Trophoblast cell (in vitro differentiated cells and primary cell): Measurements from ENCODE around the gene P4HA2.
A peak's percentile ranks its signal among the peaks of the same experiment; 100 is the strongest.

ENCODE experiments used
- DNase-seq, 2 donors: peaks; one replicate each; pipeline ENCODE4 v3.0.0-alpha.2; 2016
- H2AFZ ChIP-seq: 2 replicates; pipeline ENCODE4 v1.6.1; 2013; ENCODE audit warnings: low read length, moderate library complexity, mild to moderate bottlenecking; ENCODE audit not compliant: insufficient read depth, poor library complexity
- H2AK5ac ChIP-seq: 2 replicates; pipeline ENCODE4 v1.6.1; 2013; ENCODE audit warnings: mild to moderate bottlenecking, low read length
- H2BK120ac ChIP-seq: 2 replicates; pipeline ENCODE4 v1.6.1; 2013; ENCODE audit warnings: low read length, mild to moderate bottlenecking, moderate library complexity; ENCODE audit not compliant: insufficient read depth, poor library complexity
- H2BK12ac ChIP-seq: 2 replicates; pipeline ENCODE4 v1.6.1; 2013; ENCODE audit warnings: mild to moderate bottlenecking, low read length, moderate library complexity
- H2BK5ac ChIP-seq: 2 replicates; pipeline ENCODE4 v1.6.1; 2013; ENCODE audit warnings: low read length, low read depth, moderate library complexity, mild to moderate bottlenecking; ENCODE audit not compliant: poor library complexity
- H3K14ac ChIP-seq: 2 replicates; pipeline ENCODE4 v1.6.1; 2013; ENCODE audit warnings: mild to moderate bottlenecking, low read length
- H3K18ac ChIP-seq: 2 replicates; pipeline ENCODE4 v1.6.1; 2013; ENCODE audit warnings: mild to moderate bottlenecking, low read length
- H3K23ac ChIP-seq: 2 replicates; pipeline ENCODE4 v1.6.1; 2013; ENCODE audit warnings: low read length
- H3K27ac ChIP-seq: 2 replicates; pipeline ENCODE4 v1.5.1; 2013; ENCODE audit warnings: low read depth, mild to moderate bottlenecking, inconsistent platforms, low read length, moderate library complexity
- H3K27me3 ChIP-seq: 2 replicates; pipeline ENCODE4 v1.6.1; 2013; ENCODE audit warnings: inconsistent platforms, mild to moderate bottlenecking, low read length, moderate library complexity; ENCODE audit not compliant: insufficient read depth
- H3K36me3 ChIP-seq, 2 experiments: 1 replicate in 1 of 2; 2 replicates in 1 of 2; pipeline ENCODE4 v1.6.1; 2013; ENCODE audit warnings: low read length in 2 of 2, mild to moderate bottlenecking in 2 of 2, moderate library complexity in 1 of 2; ENCODE audit not compliant: insufficient read depth in 2 of 2, control insufficient read depth in 1 of 2
- H3K4ac ChIP-seq: 2 replicates; pipeline ENCODE4 v1.6.1; 2013; ENCODE audit warnings: low read depth, mild to moderate bottlenecking, low read length, moderate library complexity
- H3K4me1 ChIP-seq, 2 experiments: 1 replicate in 1 of 2; 2 replicates in 1 of 2; pipeline ENCODE4 v1.6.1; 2013; ENCODE audit warnings: low read length in 2 of 2, mild to moderate bottlenecking in 2 of 2, moderate library complexity in 1 of 2; ENCODE audit not compliant: insufficient read depth in 2 of 2, control insufficient read depth in 1 of 2
- H3K4me2 ChIP-seq: 2 replicates; pipeline ENCODE4 v1.6.1; 2013; ENCODE audit warnings: inconsistent platforms, mild to moderate bottlenecking, low read length, moderate library complexity
- H3K4me3 ChIP-seq: 2 replicates; pipeline ENCODE4 v1.5.1; 2013; ENCODE audit warnings: mild to moderate bottlenecking, low read depth, low read length, inconsistent platforms
- H3K79me1 ChIP-seq: one replicate; pipeline ENCODE4 v1.6.1; 2013; ENCODE audit warnings: low read length
- H3K79me2 ChIP-seq: 2 replicates; pipeline ENCODE4 v1.6.1; 2013; ENCODE audit warnings: low read length, mild to moderate bottlenecking; ENCODE audit not compliant: control insufficient read depth, insufficient read depth, poor library complexity
- H3K9ac ChIP-seq: 2 replicates; pipeline ENCODE4 v1.6.1; 2013; ENCODE audit warnings: mild to moderate bottlenecking, low read length
- H3K9me3 ChIP-seq: 2 replicates; pipeline ENCODE4 v1.6.1; 2013; ENCODE audit warnings: low read depth, mild to moderate bottlenecking, control low read depth, inconsistent platforms, low read length; ENCODE audit not compliant: insufficient read depth
- H4K12ac ChIP-seq: 2 replicates; pipeline ENCODE4 v1.6.1; 2013; ENCODE audit warnings: low read depth, mild to moderate bottlenecking, low read length, moderate library complexity
- H4K8ac ChIP-seq: 2 replicates; pipeline ENCODE4 v1.6.1; 2013; ENCODE audit warnings: low read depth, mild to moderate bottlenecking, low read length, moderate library complexity
- H4K91ac ChIP-seq: one replicate; pipeline ENCODE4 v1.6.1; 2013; ENCODE audit warnings: low read depth, mild to moderate bottlenecking, low read length, moderate library complexity
- WGBS: extraction: QIAGEN DNeasy Blood & Tissue Kit; methylation state at CpG from one replicate; pipeline ENCODE4 v1.1.7; 2013; ENCODE audit warnings: missing lambda C conversion rate; ENCODE audit not compliant: insufficient read length, insufficient coverage; ENCODE audit errors: extremely low coverage; 5-methylcytosine and 5-hydroxymethylcytosine counted together

P4HA2 gene

GRCh38 chr5:132180134-132180745, 47.4 kb downstream of the P4HA2 start:
- H3K9me3 ChIP-seq = peaks cover 2% of the 10 kb centered on the region
- H4K12ac ChIP-seq = no peak overlapping the region
- H2BK5ac ChIP-seq = no peak overlapping the region
- no peak overlapping the region for H3K27ac ChIP-seq
- no peak overlapping the region for H3K9ac ChIP-seq
- no peak overlapping the region for H4K8ac ChIP-seq
- peak; percentile 40 to 61 for DNase-seq
- H3K23ac ChIP-seq = no peak overlapping the region
- no peaks in the 10 kb centered on the region for H3K79me1 ChIP-seq
- H2BK12ac ChIP-seq = no peak overlapping the region
- no peak overlapping the region for H2AK5ac ChIP-seq
- no peak overlapping the region for H3K4me3 ChIP-seq
- H4K91ac ChIP-seq = no peak overlapping the region
- no peak overlapping the region for H3K4me2 ChIP-seq
- no peak overlapping the region for H3K4ac ChIP-seq
- H3K18ac ChIP-seq = no peak overlapping the region
- H2AFZ ChIP-seq = peak overlapping the region; percentile 25
- no peaks in the 10 kb centered on the region for H3K79me2 ChIP-seq
- H3K27me3 ChIP-seq = no peaks in the 10 kb centered on the region
- H3K4me1 ChIP-seq = peaks cover 3 to 4% of the 10 kb centered on the region in 2 experiments
- no CpG with 5 or more reads among the region's 8 CpGs for WGBS
- no peak overlapping the region for H3K14ac ChIP-seq
- H3K36me3 ChIP-seq = no peaks in the 10 kb centered on the region
- no peak overlapping the region for H2BK120ac ChIP-seq

GRCh38 chr5:132179405-132179804, 48.2 kb downstream of the P4HA2 start:
- Histone ChIP-seq H3K79me2 (no peaks in the 10 kb centered on the region), H2AFZ (no peak overlapping the region), H3K4me1 (peaks cover 3 to 4% of the 10 kb centered on the region in 2 experiments), H4K12ac (no peak overlapping the region), H3K9me3 (peaks cover 2% of the 10 kb centered on the region), H2BK5ac (no peak overlapping the region), H3K36me3 (no peaks in the 10 kb centered on the region), H3K23ac (no peak overlapping the region), H3K14ac (no peak overlapping the region), H2AK5ac (no peak overlapping the region), H3K79me1 (no peaks in the 10 kb centered on the region), H3K27ac (no peak overlapping the region), H4K8ac (no peak overlapping the region), H3K27me3 (no peaks in the 10 kb centered on the region), H2BK12ac (no peak overlapping the region), H4K91ac (no peak overlapping the region), H3K9ac (no peak overlapping the region), H3K18ac (no peak overlapping the region), H3K4ac (no peak overlapping the region), H3K4me3 (no peak overlapping the region), H2BK120ac (no peak overlapping the region), H3K4me2 (no peak overlapping the region)
- DNase-seq = no peak
- WGBS = no CpG with 5 or more reads among the region's 3 CpGs

GRCh38 chr5:132177691-132178149, 49.9 kb downstream of the P4HA2 start:
- Histone ChIP-seq H3K4me1 (peaks cover 3% of the 10 kb centered on the region in 2 experiments), H4K12ac (no peak overlapping the region), H3K27ac (no peak overlapping the region), H3K4ac (no peak overlapping the region), H3K9ac (no peak overlapping the region), H3K4me3 (no peak overlapping the region), H3K18ac (no peak overlapping the region), H2AFZ (no peak overlapping the region), H3K79me1 (no peaks in the 10 kb centered on the region), H2BK5ac (no peak overlapping the region), H2AK5ac (no peak overlapping the region), H3K36me3 (no peaks in the 10 kb centered on the region), H3K9me3 (no peaks in the 10 kb centered on the region), H3K4me2 (no peak overlapping the region), H3K23ac (no peak overlapping the region), H3K79me2 (no peaks in the 10 kb centered on the region), H4K8ac (no peak overlapping the region), H4K91ac (no peak overlapping the region), H3K27me3 (no peaks in the 10 kb centered on the region), H2BK12ac (no peak overlapping the region), H3K14ac (no peak overlapping the region), H2BK120ac (no peak overlapping the region)
- DNase-seq = no peak
- WGBS = no CpG with 5 or more reads among the region's 6 CpGs

- no peak overlapping the region for H4K12ac ChIP-seq
- no peak overlapping the region for H3K23ac ChIP-seq
- no peak overlapping the region for H3K4ac ChIP-seq
- no peak overlapping the region for H3K27ac ChIP-seq
- no peaks in the 10 kb centered on the region for H3K4me1 ChIP-seq
- H3K79me1 ChIP-seq = no peaks in the 10 kb centered on the region
- no peak overlapping the region for H3K14ac ChIP-seq
- no peak overlapping the region for H2AK5ac ChIP-seq
- WGBS = no CpG with 5 or more reads among the region's 3 CpGs
- H3K36me3 ChIP-seq = no peaks in the 10 kb centered on the region
- H2BK12ac ChIP-seq = no peak overlapping the region
- no peaks in the 10 kb centered on the region for H3K79me2 ChIP-seq
- no peak overlapping the region for H2AFZ ChIP-seq
- H2BK120ac ChIP-seq = no peak overlapping the region
- no peak overlapping the region for H3K4me2 ChIP-seq
- no peak overlapping the region for H3K18ac ChIP-seq
- no peak overlapping the region for H3K9ac ChIP-seq
- DNase-seq = no peak
- no peak overlapping the region for H3K4me3 ChIP-seq
- no peak overlapping the region for H4K91ac ChIP-seq
- no peak overlapping the region for H4K8ac ChIP-seq
- no peaks in the 10 kb centered on the region for H3K9me3 ChIP-seq
- no peak overlapping the region for H2BK5ac ChIP-seq
- no peaks in the 10 kb centered on the region for H3K27me3 ChIP-seq
These were observed 50.7 kb downstream of the P4HA2 start for GRCh38 chr5:132176987-132177386.
